ENCODE results near the gene ITGA1.

ITGA1 gene

DNA sequence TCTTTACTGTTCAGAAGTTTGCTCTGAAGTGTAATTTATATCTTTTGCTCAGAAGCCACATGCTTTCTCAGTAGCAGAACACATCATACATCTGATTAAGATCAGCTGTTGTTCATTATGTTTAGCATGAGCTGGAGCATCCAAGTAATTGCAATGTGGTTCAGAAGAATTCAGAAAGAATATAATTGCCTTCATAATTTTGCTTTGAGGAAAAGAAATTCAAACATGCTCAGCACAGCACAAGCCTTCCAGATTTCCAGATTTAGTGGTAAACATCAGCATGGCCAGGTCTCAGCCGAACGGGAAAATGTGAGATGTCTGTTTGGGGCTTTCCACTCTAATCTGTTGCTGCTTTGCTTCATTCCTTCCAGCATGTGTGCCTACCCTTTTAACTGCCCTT lies 65.9 kb downstream of the ITGA1 start (continued):
- TF ChIP-seq, protein P1, sequence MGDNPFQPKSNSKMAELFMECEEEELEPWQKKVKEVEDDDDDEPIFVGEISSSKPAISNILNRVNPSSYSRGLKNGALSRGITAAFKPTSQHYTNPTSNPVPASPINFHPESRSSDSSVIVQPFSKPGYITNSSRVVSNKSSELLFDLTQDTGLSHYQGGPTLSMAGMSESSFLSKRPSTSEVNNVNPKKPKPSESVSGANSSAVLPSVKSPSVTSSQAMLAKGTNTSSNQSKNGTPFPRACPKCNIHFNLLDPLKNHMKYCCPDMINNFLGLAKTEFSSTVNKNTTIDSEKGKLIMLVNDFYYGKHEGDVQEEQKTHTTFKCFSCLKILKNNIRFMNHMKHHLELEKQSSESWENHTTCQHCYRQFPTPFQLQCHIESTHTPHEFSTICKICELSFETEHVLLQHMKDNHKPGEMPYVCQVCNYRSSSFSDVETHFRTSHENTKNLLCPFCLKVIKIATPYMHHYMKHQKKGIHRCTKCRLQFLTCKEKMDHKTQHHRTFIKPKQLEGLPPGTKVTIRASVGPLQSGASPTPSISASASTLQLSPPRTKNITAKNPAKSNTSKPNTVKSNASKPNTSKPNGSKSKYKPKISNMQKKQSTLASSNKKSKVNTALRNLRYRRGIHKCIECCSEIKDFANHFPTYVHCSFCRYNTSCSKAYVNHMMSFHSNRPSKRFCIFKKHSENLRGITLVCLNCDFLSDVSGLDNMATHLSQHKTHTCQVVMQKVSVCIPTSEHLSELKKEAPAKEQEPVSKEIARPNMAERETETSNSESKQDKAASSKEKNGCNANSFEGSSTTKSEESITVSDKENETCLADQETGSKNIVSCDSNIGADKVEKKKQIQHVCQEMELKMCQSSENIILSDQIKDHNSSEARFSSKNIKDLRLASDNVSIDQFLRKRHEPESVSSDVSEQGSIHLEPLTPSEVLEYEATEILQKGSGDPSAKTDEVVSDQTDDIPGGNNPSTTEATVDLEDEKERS (tag by site-specific recombination; IDR thresholded peaks at IDR 0.05): no peak
- TF ChIP-seq ZNF350 (tag by site-specific recombination; IDR thresholded peaks at IDR 0.05) (no peak), ZNF76 (tag by site-specific recombination; IDR thresholded peaks at IDR 0.05; ENCODE audit: borderline replicate concordance, low read depth) (no peak), ZNF221 (tag by site-specific recombination; IDR thresholded peaks at IDR 0.05; ENCODE audit: borderline replicate concordance) (no peak), ZNF184 (tag by site-specific recombination; IDR thresholded peaks at IDR 0.05) (no peak), ZNF707 (tag by site-specific recombination; IDR thresholded peaks at IDR 0.05) (no peak), ZNF157 (tag by site-specific recombination; IDR thresholded peaks at IDR 0.05) (no peak), ZNF626 (tag by site-specific recombination; IDR thresholded peaks at IDR 0.05) (no peak), ZBTB8A (tag by site-specific recombination; IDR thresholded peaks at IDR 0.05) (no peak)

DNA sequence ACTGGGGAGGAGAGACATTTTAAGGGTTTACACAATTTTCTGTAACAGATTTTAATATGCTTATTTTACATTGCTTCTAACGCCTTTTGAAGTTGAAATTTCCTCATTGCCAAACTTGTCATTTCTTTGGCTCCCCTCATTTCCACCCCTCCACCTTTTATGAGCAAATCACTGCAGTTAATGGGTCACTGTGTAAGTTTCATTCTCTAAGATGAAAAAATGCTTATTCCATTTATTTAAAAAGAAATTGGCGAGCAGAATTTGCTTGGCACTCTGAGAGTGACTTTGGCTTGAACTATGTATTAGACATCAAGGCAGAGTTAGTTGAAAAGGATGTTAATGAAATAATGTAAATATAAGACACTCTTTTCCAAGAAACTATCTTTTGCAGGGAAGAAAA lies 66.6 kb downstream of the ITGA1 start:
- Histone ChIP-seq H3K27ac (ENCODE audit: extremely low read depth, low read depth, low read length) (no peak overlapping the region), H3K4me1 (ENCODE audit: control insufficient read depth, insufficient read depth, low read length) (no peaks in the 10 kb centered on the region), H3K4me3 (ENCODE audit: low read depth, low read length) (no peak overlapping the region), H3K9me3 (ENCODE audit: control insufficient read depth, insufficient read depth, low read depth, low read length) (no peaks in the 10 kb centered on the region), H3K36me3 (ENCODE audit: control insufficient read depth in 2 of 2, insufficient read depth in 1 of 2, low read length in 2 of 2) (no peaks in the 10 kb centered on the region)
- no peak for TF ChIP-seq KLF1 (tag by site-specific recombination; IDR thresholded peaks at IDR 0.05)
- TF ChIP-seq ZNF76 (tag by site-specific recombination; IDR thresholded peaks at IDR 0.05; ENCODE audit: borderline replicate concordance, low read depth): no peak
- no peak for TF ChIP-seq HOXA7 (CRISPR knock-in tag; IDR thresholded peaks at IDR 0.05; ENCODE audit: borderline replicate concordance)
- no peak for TF ChIP-seq ZNF548 (tag by site-specific recombination; IDR thresholded peaks at IDR 0.05)
- TF ChIP-seq GLIS1 (tag by site-specific recombination; IDR thresholded peaks at IDR 0.05): no peak
- no peak for TF ChIP-seq ZNF433 (tag by site-specific recombination; IDR thresholded peaks at IDR 0.05; ENCODE audit: low read depth)
- CTCF ChIA-PET: no interaction called here
- POLR2A ChIA-PET: no interaction called here

DNA sequence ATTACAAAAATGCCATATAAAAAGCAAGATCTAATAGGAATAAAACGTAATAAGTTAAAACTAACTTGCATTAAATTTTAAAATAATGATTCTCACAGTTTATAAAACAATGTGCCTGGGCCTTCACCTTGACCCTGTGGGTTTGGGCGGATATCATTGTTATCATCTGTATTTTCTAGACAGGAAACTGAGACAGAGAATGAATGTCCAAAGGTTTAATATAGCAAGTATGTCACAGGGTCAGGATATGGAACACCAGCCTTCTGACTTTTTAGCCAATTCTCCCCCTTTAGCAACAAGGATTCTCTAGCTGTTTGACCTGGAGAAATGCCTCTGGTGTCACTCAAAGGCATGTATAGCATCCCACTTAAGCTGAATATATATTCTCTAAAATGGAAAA lies 67.2 kb downstream of the ITGA1 start:
- H3K4me1 ChIP-seq (ENCODE audit: control insufficient read depth, insufficient read depth, low read length): no peaks in the 10 kb centered on the region
- no peaks in the 10 kb centered on the region for H3K36me3 ChIP-seq (ENCODE audit: control insufficient read depth in 2 of 2, insufficient read depth in 1 of 2, low read length in 2 of 2)
- CTCF ChIA-PET: no interaction called here
- H3K4me3 ChIP-seq (ENCODE audit: low read depth, low read length): no peak overlapping the region
- no peaks in the 10 kb centered on the region for H3K9me3 ChIP-seq (ENCODE audit: control insufficient read depth, insufficient read depth, low read depth, low read length)
- no peak overlapping the region for H3K27ac ChIP-seq (ENCODE audit: extremely low read depth, low read depth, low read length)
- POLR2A ChIA-PET: no interaction called here
- TF ChIP-seq ZNF112 (tag by site-specific recombination; IDR thresholded peaks at IDR 0.05) (no peak), ZSCAN30 (tag by site-specific recombination; IDR thresholded peaks at IDR 0.05) (no peak)

DNA sequence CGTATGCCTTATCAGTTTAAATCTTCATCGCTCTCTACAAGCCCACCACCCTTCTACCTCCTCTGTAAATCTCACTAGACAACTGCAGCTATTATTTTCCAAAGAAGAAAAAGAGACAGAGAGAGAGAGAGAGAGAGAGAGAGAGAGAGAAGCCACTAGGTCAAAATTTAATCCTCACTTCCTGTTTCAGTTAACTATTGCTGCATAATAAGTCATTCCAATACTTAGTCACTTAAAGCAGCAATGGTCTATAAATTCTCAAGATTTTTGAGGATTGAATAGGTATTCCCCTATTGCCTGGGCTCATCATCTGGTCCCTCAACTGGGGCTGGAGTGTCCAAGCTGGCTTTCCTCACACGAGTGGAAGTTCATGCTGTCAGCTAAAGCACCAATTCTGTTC lies 68.8 kb downstream of the ITGA1 start:
- no peak for TF ChIP-seq KLF1 (tag by site-specific recombination; IDR thresholded peaks at IDR 0.05)
- TF ChIP-seq ZNF596 (tag by site-specific recombination; IDR thresholded peaks at IDR 0.05): peak; percentile 61; the same call in 1 of the 2 replicates
- no peak overlapping the region for H3K4me3 ChIP-seq (ENCODE audit: low read depth, low read length)
- H3K9me3 ChIP-seq (ENCODE audit: control insufficient read depth, insufficient read depth, low read depth, low read length): no peaks in the 10 kb centered on the region
- no peak overlapping the region for H3K27ac ChIP-seq (ENCODE audit: extremely low read depth, low read depth, low read length)
- POLR2A ChIA-PET: no interaction called here
- CTCF ChIA-PET: no interaction called here
- H3K36me3 ChIP-seq (ENCODE audit: control insufficient read depth in 2 of 2, insufficient read depth in 1 of 2, low read length in 2 of 2): no peaks in the 10 kb centered on the region
- H3K4me1 ChIP-seq (ENCODE audit: control insufficient read depth, insufficient read depth, low read length): no peaks in the 10 kb centered on the region
